ENCODE measurements around the gene ZNF292.

ZNF292 gene

DNA sequence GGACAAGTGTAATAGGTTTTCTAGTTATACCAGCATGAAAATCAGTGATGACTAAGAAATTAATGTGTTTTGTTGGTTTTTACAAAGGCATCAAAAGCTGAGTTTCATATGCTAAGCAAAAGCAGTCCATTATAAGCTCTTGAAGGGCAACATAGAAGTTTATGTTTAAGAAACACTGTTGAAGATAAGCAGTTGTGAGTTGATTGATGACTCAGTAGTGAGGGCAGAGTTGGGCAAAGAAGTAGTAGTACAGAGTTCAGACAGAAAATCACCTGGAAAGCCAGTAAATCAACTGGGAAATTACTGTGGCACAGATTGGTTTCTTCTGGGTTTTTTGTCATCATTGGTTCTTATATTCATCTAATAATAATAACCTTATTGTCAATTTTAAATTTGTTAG is 89.0 kb downstream of the ZNF292 start:
- Mint-ChIP-seq H3K9me3 (no peaks in the 10 kb centered on the region), H3K27ac (no peak overlapping the region), H3K4me3 (no peak overlapping the region), H3K4me1 (ENCODE audit: low read depth) (no peaks in the 10 kb centered on the region), H3K36me3 (ENCODE audit: low read depth) (peaks cover 64% of the 10 kb centered on the region), H3K27me3 (no peaks in the 10 kb centered on the region)
- intact Hi-C loops (cut with micrococcal nuclease) = no loop called here

DNA sequence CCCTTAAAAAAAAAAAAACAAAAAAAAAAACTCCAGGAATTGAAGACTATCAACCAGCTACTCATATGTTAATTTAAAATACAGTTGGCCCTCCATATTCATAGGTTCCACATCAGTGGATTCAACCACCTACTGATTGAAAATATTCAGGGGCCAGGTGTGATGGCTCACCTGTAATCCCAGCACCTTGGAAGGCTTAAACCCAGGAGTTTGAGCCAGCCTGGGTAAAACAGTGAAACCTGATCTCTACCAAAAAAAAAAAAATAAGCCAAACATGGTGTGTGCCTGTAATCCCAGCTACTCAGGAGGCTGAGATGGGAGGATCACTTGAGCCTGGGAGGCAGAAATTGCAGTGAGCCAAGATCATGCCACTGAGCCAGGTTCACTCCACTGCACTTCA is 94.7 kb downstream of the ZNF292 start:
- Mint-ChIP-seq H3K36me3 (ENCODE audit: low read depth) (peaks cover 78% of the 10 kb centered on the region), H3K9me3 (no peaks in the 10 kb centered on the region), H3K4me3 (no peak overlapping the region), H3K4me1 (ENCODE audit: low read depth) (peaks cover 7% of the 10 kb centered on the region), H3K27ac (no peak overlapping the region), H3K27me3 (no peaks in the 10 kb centered on the region)
- intact Hi-C loops (cut with micrococcal nuclease) = no loop called here

GRCh38 chr6:87251225-87251624 is 95.9 kb downstream of the ZNF292 start:
- intact Hi-C loops (cut with micrococcal nuclease) = no loop called here
- Mint-ChIP-seq H3K4me1 (ENCODE audit: low read depth) (peaks cover 7% of the 10 kb centered on the region), H3K9me3 (no peaks in the 10 kb centered on the region), H3K4me3 (no peak overlapping the region), H3K27me3 (no peaks in the 10 kb centered on the region), H3K36me3 (ENCODE audit: low read depth) (peaks cover 86% of the 10 kb centered on the region), H3K27ac (no peak overlapping the region)

DNA sequence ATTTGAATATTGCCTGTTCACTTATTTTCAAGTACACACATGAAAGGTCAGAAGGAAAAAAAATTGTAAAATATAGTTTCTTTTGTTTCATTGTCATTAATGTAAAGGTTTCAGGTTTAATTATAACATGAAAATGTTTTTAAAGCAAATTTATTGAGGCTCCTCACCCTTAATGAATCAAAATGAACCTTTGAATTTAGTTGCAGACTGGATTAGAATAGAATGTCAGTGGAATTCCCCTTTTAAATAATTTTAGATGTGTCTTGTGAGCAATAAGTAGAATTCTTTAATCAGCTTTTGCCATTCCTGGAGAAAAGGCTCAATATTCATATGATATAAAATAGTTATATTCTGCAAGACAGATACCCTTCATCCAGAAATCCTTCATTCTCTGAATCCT is 96.4 kb downstream of the ZNF292 start:
- no peaks in the 10 kb centered on the region for H3K9me3 Mint-ChIP-seq
- no peak overlapping the region for H3K4me3 Mint-ChIP-seq
- intact Hi-C loops (cut with micrococcal nuclease) = no loop called here
- H3K27ac Mint-ChIP-seq = no peak overlapping the region
- peaks cover 86% of the 10 kb centered on the region for H3K36me3 Mint-ChIP-seq (ENCODE audit: low read depth)
- peaks cover 7% of the 10 kb centered on the region for H3K4me1 Mint-ChIP-seq (ENCODE audit: low read depth)
- H3K27me3 Mint-ChIP-seq = no peaks in the 10 kb centered on the region

- Mint-ChIP-seq H3K4me3 (no peak overlapping the region), H3K27ac (no peak overlapping the region), H3K27me3 (no peaks in the 10 kb centered on the region), H3K36me3 (ENCODE audit: low read depth) (peaks cover 82% of the 10 kb centered on the region), H3K4me1 (ENCODE audit: low read depth) (no peaks in the 10 kb centered on the region), H3K9me3 (peaks cover 23% of the 10 kb centered on the region)
- intact Hi-C loops (cut with micrococcal nuclease) = no loop called here
Measured at GRCh38 chr6:87257046-87257445, 101.7 kb downstream of the ZNF292 start.

DNA sequence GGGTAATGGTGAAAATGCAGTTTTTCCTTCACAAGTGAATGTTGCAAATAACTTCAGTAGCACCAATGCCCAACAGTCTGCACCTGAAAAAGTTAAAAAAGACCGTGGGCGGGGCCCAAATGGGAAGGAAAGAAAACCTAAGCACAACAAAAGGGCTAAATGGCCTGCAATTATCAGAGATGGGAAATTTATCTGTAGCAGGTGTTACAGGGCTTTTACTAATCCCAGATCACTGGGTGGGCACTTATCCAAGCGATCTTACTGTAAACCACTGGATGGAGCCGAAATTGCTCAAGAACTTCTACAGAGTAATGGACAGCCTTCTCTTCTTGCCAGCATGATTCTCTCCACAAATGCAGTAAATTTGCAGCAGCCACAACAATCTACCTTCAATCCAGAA is 102.2 kb downstream of the ZNF292 start:
- Mint-ChIP-seq H3K27me3 (no peaks in the 10 kb centered on the region), H3K9me3 (peaks cover 23% of the 10 kb centered on the region), H3K4me3 (no peak overlapping the region), H3K27ac (no peak overlapping the region), H3K36me3 (ENCODE audit: low read depth) (peaks cover 77% of the 10 kb centered on the region), H3K4me1 (ENCODE audit: low read depth) (no peaks in the 10 kb centered on the region)
- intact Hi-C loops (cut with micrococcal nuclease) = no loop called here

- H3K27me3 Mint-ChIP-seq = no peaks in the 10 kb centered on the region
- no peak overlapping the region for H3K27ac Mint-ChIP-seq
- intact Hi-C loops (cut with micrococcal nuclease) = no loop called here
- H3K9me3 Mint-ChIP-seq = peaks cover 23% of the 10 kb centered on the region
- H3K4me3 Mint-ChIP-seq = no peak overlapping the region
- no peaks in the 10 kb centered on the region for H3K4me1 Mint-ChIP-seq (ENCODE audit: low read depth)
- H3K36me3 Mint-ChIP-seq (ENCODE audit: low read depth) = peaks cover 73% of the 10 kb centered on the region
Measured at GRCh38 chr6:87257975-87258374, 102.6 kb downstream of the ZNF292 start.

DNA sequence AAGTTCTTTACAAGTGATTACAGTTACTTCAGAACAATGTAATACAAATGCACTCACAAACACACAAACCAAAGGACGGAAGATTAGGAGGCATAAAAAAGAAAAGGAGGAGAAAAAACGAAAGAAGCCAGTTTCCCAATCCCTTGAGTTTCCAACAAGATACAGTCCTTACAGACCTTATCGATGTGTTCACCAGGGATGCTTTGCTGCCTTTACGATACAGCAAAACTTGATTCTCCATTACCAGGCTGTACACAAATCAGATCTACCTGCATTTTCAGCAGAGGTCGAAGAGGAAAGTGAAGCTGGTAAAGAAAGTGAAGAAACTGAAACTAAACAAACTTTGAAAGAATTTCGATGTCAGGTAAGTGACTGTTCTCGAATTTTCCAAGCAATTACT is 104.4 kb downstream of the ZNF292 start:
- H3K36me3 Mint-ChIP-seq (ENCODE audit: low read depth) = peaks cover 55% of the 10 kb centered on the region
- H3K4me3 Mint-ChIP-seq = no peak overlapping the region
- no peaks in the 10 kb centered on the region for H3K27me3 Mint-ChIP-seq
- H3K4me1 Mint-ChIP-seq (ENCODE audit: low read depth) = no peaks in the 10 kb centered on the region
- H3K27ac Mint-ChIP-seq = no peak overlapping the region
- peaks cover 23% of the 10 kb centered on the region for H3K9me3 Mint-ChIP-seq
- intact Hi-C loops (cut with micrococcal nuclease) = no loop called here

GRCh38 chr6:87261534-87261933 is 106.2 kb downstream of the ZNF292 start:
- H3K27me3 Mint-ChIP-seq = no peaks in the 10 kb centered on the region
- no peak overlapping the region for H3K4me3 Mint-ChIP-seq
- no peaks in the 10 kb centered on the region for H3K4me1 Mint-ChIP-seq (ENCODE audit: low read depth)
- H3K9me3 Mint-ChIP-seq = peaks cover 23% of the 10 kb centered on the region
- H3K27ac Mint-ChIP-seq = no peak overlapping the region
- peaks cover 38% of the 10 kb centered on the region for H3K36me3 Mint-ChIP-seq (ENCODE audit: low read depth)
- intact Hi-C loops (cut with micrococcal nuclease) = no loop called here

DNA sequence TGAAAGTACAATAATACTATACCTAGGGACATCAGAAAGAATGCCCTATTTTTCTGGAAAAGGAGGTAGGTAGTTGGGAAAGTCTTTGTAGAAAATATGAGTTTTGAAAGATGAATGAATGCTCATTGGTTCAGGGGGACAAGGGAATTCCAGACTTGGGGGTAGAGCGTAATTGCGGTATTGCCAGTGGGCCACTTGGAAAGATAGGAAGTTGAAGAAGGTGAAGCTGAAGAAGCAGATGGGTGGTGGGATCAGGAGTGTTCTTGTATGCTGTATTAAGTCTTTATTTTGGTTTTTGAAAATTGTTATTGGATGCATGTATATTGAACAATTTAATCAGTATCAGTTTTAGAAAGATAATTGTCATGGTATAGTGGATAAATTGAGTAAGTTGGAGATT is 109.1 kb downstream of the ZNF292 start:
- H3K27me3 Mint-ChIP-seq = no peaks in the 10 kb centered on the region
- intact Hi-C loops (cut with micrococcal nuclease) = no loop called here
- H3K4me1 Mint-ChIP-seq (ENCODE audit: low read depth) = no peaks in the 10 kb centered on the region
- H3K9me3 Mint-ChIP-seq = peaks cover 14% of the 10 kb centered on the region
- H3K4me3 Mint-ChIP-seq = no peak overlapping the region
- H3K36me3 Mint-ChIP-seq (ENCODE audit: low read depth) = peaks cover 10% of the 10 kb centered on the region
- no peak overlapping the region for H3K27ac Mint-ChIP-seq

GRCh38 chr6:87274660-87275274 is 119.4 kb downstream of the ZNF292 start:
- Mint-ChIP-seq H3K27me3 (no peaks in the 10 kb centered on the region), H3K36me3 (ENCODE audit: low read depth) (no peaks in the 10 kb centered on the region), H3K4me3 (no peak overlapping the region), H3K27ac (no peak overlapping the region), H3K4me1 (ENCODE audit: low read depth) (no peaks in the 10 kb centered on the region), H3K9me3 (no peaks in the 10 kb centered on the region)
- intact Hi-C loops (cut with micrococcal nuclease) = no loop called here

DNA sequence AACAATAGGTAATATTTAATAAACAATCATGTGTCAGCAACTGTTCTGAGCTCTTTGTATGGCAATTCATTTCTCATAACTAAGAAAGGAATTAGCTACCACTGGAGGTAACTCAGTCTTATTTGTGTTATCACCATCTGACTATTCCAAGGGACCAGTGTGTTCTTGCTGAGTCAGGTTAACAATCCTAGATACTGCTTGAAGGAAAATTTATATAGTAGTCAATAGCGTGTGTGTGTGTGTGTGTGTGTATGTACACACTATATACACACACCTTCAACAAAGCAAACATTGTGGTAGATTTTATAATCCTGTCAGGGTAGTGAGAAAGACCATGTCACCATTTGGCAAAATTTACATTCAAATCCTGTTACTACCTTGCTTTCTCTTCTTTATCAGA is 121.3 kb downstream of the ZNF292 start:
- H3K27ac Mint-ChIP-seq = no peak overlapping the region
- no peaks in the 10 kb centered on the region for H3K36me3 Mint-ChIP-seq (ENCODE audit: low read depth)
- intact Hi-C loops (cut with micrococcal nuclease) = no loop called here
- H3K4me3 Mint-ChIP-seq = no peak overlapping the region
- no peaks in the 10 kb centered on the region for H3K27me3 Mint-ChIP-seq
- H3K9me3 Mint-ChIP-seq = no peaks in the 10 kb centered on the region
- no peaks in the 10 kb centered on the region for H3K4me1 Mint-ChIP-seq (ENCODE audit: low read depth)

DNA sequence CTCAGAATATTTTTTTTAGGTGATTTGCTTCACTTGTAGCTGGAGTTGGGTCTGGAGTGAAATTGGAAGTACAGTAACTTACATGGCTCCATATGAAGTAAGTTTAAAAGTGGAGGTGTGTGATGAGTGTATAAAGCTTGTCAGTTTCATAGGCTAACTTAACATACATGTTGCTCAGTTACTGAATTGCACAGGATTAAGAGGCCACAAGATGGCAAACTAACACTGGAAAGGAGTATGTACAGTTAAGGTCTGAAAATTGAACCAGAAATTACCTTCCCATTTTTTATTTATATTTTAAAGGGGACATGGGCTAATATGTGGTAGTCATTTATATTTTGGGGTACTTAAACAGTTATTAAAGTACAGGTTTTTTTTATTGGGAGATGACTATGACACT is 121.8 kb downstream of the ZNF292 start:
- Mint-ChIP-seq H3K9me3 (no peaks in the 10 kb centered on the region), H3K27me3 (no peaks in the 10 kb centered on the region), H3K36me3 (ENCODE audit: low read depth) (no peaks in the 10 kb centered on the region), H3K27ac (no peak overlapping the region), H3K4me1 (ENCODE audit: low read depth) (no peaks in the 10 kb centered on the region), H3K4me3 (no peak overlapping the region)
- intact Hi-C loops (cut with micrococcal nuclease) = no loop called here

DNA sequence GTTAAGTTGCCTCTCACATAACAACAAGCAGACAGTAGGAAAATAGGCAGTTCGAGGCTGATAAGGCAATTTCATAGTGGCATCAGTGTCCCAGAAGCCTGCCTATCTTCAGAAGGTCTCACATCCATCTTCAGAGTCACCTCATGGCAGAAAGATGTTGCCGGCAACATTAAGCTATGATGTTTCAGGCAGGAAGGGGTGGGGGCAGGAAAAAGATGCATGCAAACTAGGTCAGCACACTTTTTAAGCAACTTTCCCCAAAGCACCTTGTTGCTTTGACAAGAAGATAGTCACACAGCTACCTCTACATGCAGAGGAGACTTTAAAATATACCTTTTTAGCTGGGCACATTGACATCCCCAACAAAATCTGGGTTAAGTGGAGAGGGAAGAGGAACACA is 123.8 kb downstream of the ZNF292 start:
- Mint-ChIP-seq H3K27me3 (no peaks in the 10 kb centered on the region), H3K9me3 (no peaks in the 10 kb centered on the region), H3K36me3 (ENCODE audit: low read depth) (no peaks in the 10 kb centered on the region), H3K27ac (no peak overlapping the region), H3K4me1 (ENCODE audit: low read depth) (no peaks in the 10 kb centered on the region), H3K4me3 (no peak overlapping the region)
- intact Hi-C loops (cut with micrococcal nuclease) = no loop called here

DNA sequence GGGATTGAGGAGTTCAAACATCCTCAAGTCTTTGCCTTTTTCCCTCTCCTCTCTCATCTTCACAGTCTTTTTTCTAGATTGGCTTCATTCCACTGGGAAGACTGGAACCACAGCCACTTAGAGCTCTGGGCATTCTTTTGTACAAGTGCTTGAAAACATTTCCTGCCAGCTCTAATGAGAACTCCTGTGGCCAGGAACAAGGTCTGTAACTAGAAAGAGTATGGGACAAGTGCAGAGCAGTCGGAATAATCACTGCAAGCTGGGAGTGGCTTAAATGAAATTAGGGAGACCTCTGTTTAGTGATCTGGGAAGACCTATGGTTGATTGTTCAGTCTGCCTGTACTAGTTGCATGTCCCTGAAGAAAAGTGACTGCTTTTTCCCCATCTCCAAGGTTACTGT is 126.1 kb downstream of the ZNF292 start:
- intact Hi-C loops (cut with micrococcal nuclease) = no loop called here
- Mint-ChIP-seq H3K4me3 (no peak overlapping the region), H3K4me1 (ENCODE audit: low read depth) (no peaks in the 10 kb centered on the region), H3K27me3 (no peaks in the 10 kb centered on the region), H3K36me3 (ENCODE audit: low read depth) (no peaks in the 10 kb centered on the region), H3K9me3 (no peaks in the 10 kb centered on the region), H3K27ac (no peak overlapping the region)

All from dendritic cell treated with granulocyte-macrophage colony-stimulating factor and Interleukin-4, amounts not matched to agents 40 ng/mL and 50 ng/mL, for 4 days (primary cell).